SK-N-SH treated with all-trans-retinoic acid at 6 μM for 48 hours (cell line): ENCODE data around the gene KCNQ5.

Experiments
- CREB5 ChIP-seq: fragments of 250-450 bp; sonication (Bioruptor Pico); IDR thresholded peaks from 2 replicates; pipeline ENCODE4 v1.5.1; 2020; ENCODE audit warnings: low read depth, mild to moderate bottlenecking, moderate library complexity
- ESRRG ChIP-seq: fragments of 250-450 bp; sonication (Bioruptor Pico); IDR thresholded peaks from 2 replicates; pipeline ENCODE4 v1.6.1; 2021; ENCODE audit warnings: mild to moderate bottlenecking

GRCh38 chr6:72757926-72758325 lies 136.1 kb downstream of the KCNQ5 start:
- no peak for TF ChIP-seq ESRRG
- TF ChIP-seq CREB5, result no peak
